Measurements from ENCODE around the gene RRAGD.
A peak's percentile ranks its signal among the peaks of the same experiment; 100 is the strongest.

The RRAGD gene

GRCh38 chr6:89372506-89372901, 39.6 kb downstream of the RRAGD start:
- no peaks in the 10 kb centered on the region for H3K9me3 Mint-ChIP-seq
- H3K4me1 Mint-ChIP-seq = peaks cover 28% of the 10 kb centered on the region
- H3K36me3 Mint-ChIP-seq (ENCODE audit: low read depth) = no peaks in the 10 kb centered on the region
- TF ChIP-seq CTCF (IDR thresholded peaks at IDR 0.05; ENCODE audit: unreplicated experiment in 3 of 3) = no peak
- H3K27ac Mint-ChIP-seq = peak overlapping the region in 1 of 3 experiments; percentile 10
- peaks cover 3% of the 10 kb centered on the region for H3K27me3 Mint-ChIP-seq (ENCODE audit: low read depth)
- no peak overlapping the region for H3K4me3 Mint-ChIP-seq

- Mint-ChIP-seq H3K9me3 (no peaks in the 10 kb centered on the region), H3K27me3 (ENCODE audit: low read depth) (peaks cover 3% of the 10 kb centered on the region)
Measured at GRCh38 chr6:89371849-89372505, 40.1 kb downstream of the RRAGD start.

GRCh38 chr6:89368999-89369398, 43.1 kb downstream of the RRAGD start:
- H3K27ac Mint-ChIP-seq = peak overlapping the region; percentile 14 to 23 (median 20)
- no peak overlapping the region for H3K4me3 Mint-ChIP-seq
- H3K9me3 Mint-ChIP-seq = no peaks in the 10 kb centered on the region
- peaks cover 4% of the 10 kb centered on the region for H3K36me3 Mint-ChIP-seq (ENCODE audit: low read depth)
- peaks cover 20% of the 10 kb centered on the region for H3K4me1 Mint-ChIP-seq
- peak; percentile 48 to 55 (median 53) for TF ChIP-seq CTCF (IDR thresholded peaks at IDR 0.05; ENCODE audit: unreplicated experiment in 3 of 3)
- H3K27me3 Mint-ChIP-seq (ENCODE audit: low read depth) = peaks cover 3% of the 10 kb centered on the region

More at GRCh38 chr6:89371849-89372505, 40.1 kb downstream of the RRAGD start:
- Mint-ChIP-seq H3K36me3 (ENCODE audit: low read depth) (no peaks in the 10 kb centered on the region), H3K27ac (peak overlapping the region in 1 of 3 experiments; percentile 10), H3K4me1 (peaks cover 28% of the 10 kb centered on the region), H3K4me3 (no peak overlapping the region)
- TF ChIP-seq CTCF (IDR thresholded peaks at IDR 0.05; ENCODE audit: unreplicated experiment in 3 of 3) = peak; percentile 79 to 90 (median 80)

- Mint-ChIP-seq H3K9me3 (no peaks in the 10 kb centered on the region), H3K4me1 (peaks cover 20% of the 10 kb centered on the region), H3K4me3 (no peak overlapping the region), H3K27me3 (ENCODE audit: low read depth) (peaks cover 3% of the 10 kb centered on the region), H3K27ac (peak overlapping the region in 1 of 3 experiments; percentile 14), H3K36me3 (ENCODE audit: low read depth) (peaks cover 4% of the 10 kb centered on the region)
- peak; percentile 73 to 87 (median 78) for TF ChIP-seq CTCF (IDR thresholded peaks at IDR 0.05; ENCODE audit: unreplicated experiment in 3 of 3)
Measured at GRCh38 chr6:89368107-89368506, 44.0 kb downstream of the RRAGD start.

GRCh38 chr6:89364586-89364985, 47.5 kb downstream of the RRAGD start:
- Mint-ChIP-seq H3K27me3 (ENCODE audit: low read depth) (no peaks in the 10 kb centered on the region), H3K9me3 (no peaks in the 10 kb centered on the region), H3K36me3 (ENCODE audit: low read depth) (peaks cover 4% of the 10 kb centered on the region), H3K4me1 (peaks cover 15% of the 10 kb centered on the region), H3K4me3 (no peak overlapping the region), H3K27ac (no peak overlapping the region)
- no peak for TF ChIP-seq CTCF (IDR thresholded peaks at IDR 0.05; ENCODE audit: unreplicated experiment in 3 of 3)

DNA sequence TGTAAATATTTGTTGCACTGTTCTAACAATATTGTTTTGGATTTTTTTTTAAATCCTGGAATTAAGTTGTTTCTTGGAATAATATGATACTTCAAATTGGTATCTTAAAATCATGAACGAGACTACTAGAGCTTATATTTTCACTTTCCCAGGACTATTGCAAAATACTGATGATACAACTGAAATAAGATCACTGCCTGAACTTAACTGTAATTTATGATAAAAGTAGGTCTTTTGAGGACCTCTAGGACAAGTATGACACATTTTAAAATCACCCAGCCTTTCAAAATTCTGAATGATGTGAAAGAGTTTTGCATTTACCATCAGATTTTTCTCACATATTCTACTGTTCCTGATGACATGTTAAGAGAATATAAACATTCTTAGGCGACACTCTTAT, 50.9 kb downstream of the RRAGD start:
- no peak overlapping the region for H3K27ac Mint-ChIP-seq
- H3K4me1 Mint-ChIP-seq = peaks cover 6% of the 10 kb centered on the region
- no peak for TF ChIP-seq CTCF (IDR thresholded peaks at IDR 0.05; ENCODE audit: unreplicated experiment in 3 of 3)
- H3K27me3 Mint-ChIP-seq (ENCODE audit: low read depth) = peaks cover 6% of the 10 kb centered on the region
- H3K9me3 Mint-ChIP-seq = no peaks in the 10 kb centered on the region
- H3K36me3 Mint-ChIP-seq (ENCODE audit: low read depth) = peaks cover 4% of the 10 kb centered on the region
- H3K4me3 Mint-ChIP-seq = no peak overlapping the region
